Measurements from ENCODE around the gene CKS2.

- TF ChIP-seq POLR2AphosphoS5 (IDR thresholded peaks at IDR 0.05): no peak
- TF ChIP-seq CTCF (IDR thresholded peaks at IDR 0.05 in 8 of 11, conservative IDR thresholded peaks at IDR 0.05 in 3 of 11): no peak
- TF ChIP-seq POLR2A (IDR thresholded peaks at IDR 0.05): no peak
Observed at GRCh38 chr9:89352451-89352850, 41.5 kb downstream of the CKS2 start.

All from spleen (tissue), 7 donors.